IPS-11a (cell line): Measurements from ENCODE around the gene ABCB1.
"Not testable (repeated sequence)": the region's sequence is repeated elsewhere in the genome, so short reads cannot be mapped to it uniquely, and the experiment has no call there.

Source experiments
- H3K4me3 ChIP-seq: one replicate; pipeline ENCODE4 v1.5.1; 2013; ENCODE audit warnings: low read depth, low read length, control low read depth

The ABCB1 gene

GRCh38 chr7:87474533-87475358, 125.9 kb downstream of the ABCB1 start:
- H3K4me3 ChIP-seq: peak overlapping the region; percentile 24

GRCh38 chr7:87473986-87474385, 126.7 kb downstream of the ABCB1 start:
- no peak overlapping the region for H3K4me3 ChIP-seq

GRCh38 chr7:87473192-87473591, 127.5 kb downstream of the ABCB1 start:
- H3K4me3 ChIP-seq: no peak overlapping the region

GRCh38 chr7:87471473-87471872, 129.2 kb downstream of the ABCB1 start:
- no peak overlapping the region for H3K4me3 ChIP-seq

GRCh38 chr7:87469204-87469603, 131.5 kb downstream of the ABCB1 start:
- not testable (repeated sequence) for H3K4me3 ChIP-seq

GRCh38 chr7:87465534-87465880, 135.2 kb downstream of the ABCB1 start:
- H3K4me3 ChIP-seq: not testable (repeated sequence)

GRCh38 chr7:87464830-87465533, 135.7 kb downstream of the ABCB1 start:
- H3K4me3 ChIP-seq: not testable (repeated sequence)

- H3K4me3 ChIP-seq: no peak overlapping the region
Measured at GRCh38 chr7:87463982-87464381, 136.7 kb downstream of the ABCB1 start.

GRCh38 chr7:87460444-87460843, 140.2 kb downstream of the ABCB1 start:
- H3K4me3 ChIP-seq: not testable (repeated sequence)

GRCh38 chr7:87459941-87460340, 140.7 kb downstream of the ABCB1 start:
- H3K4me3 ChIP-seq: no peak overlapping the region

GRCh38 chr7:87458148-87458547, 142.5 kb downstream of the ABCB1 start:
- H3K4me3 ChIP-seq: no peak overlapping the region

- H3K4me3 ChIP-seq: no peak overlapping the region
Measured at GRCh38 chr7:87456247-87456646, 144.4 kb downstream of the ABCB1 start.
